Esophagus squamous epithelium (tissue), 4 donors: Measurements from ENCODE around the gene SRPRA.

ENCODE experiments used
- POLR2A ChIP-seq, 4 donors: fragments of 450-650 bp; IDR thresholded peaks; one replicate each; pipeline ENCODE4 v1.6.1; 2017; ENCODE audit warnings: antibody characterized with exemption in 4 of 4, mild to moderate bottlenecking in 4 of 4, moderate library complexity in 3 of 4
- TF ChIP-seq, protein P1 (sequence below), 6 experiments: fragments of 450-650 bp in 4 of 6; fragments of 200-600 bp in 2 of 6; sonication (generic) in 2 of 6; IDR thresholded peaks; one replicate each; pipeline ENCODE4 v1.5.1; 2016 to 2019; ENCODE audit warnings: antibody characterized with exemption in 6 of 6, mild to moderate bottlenecking in 4 of 6, moderate library complexity in 4 of 6

DNA sequence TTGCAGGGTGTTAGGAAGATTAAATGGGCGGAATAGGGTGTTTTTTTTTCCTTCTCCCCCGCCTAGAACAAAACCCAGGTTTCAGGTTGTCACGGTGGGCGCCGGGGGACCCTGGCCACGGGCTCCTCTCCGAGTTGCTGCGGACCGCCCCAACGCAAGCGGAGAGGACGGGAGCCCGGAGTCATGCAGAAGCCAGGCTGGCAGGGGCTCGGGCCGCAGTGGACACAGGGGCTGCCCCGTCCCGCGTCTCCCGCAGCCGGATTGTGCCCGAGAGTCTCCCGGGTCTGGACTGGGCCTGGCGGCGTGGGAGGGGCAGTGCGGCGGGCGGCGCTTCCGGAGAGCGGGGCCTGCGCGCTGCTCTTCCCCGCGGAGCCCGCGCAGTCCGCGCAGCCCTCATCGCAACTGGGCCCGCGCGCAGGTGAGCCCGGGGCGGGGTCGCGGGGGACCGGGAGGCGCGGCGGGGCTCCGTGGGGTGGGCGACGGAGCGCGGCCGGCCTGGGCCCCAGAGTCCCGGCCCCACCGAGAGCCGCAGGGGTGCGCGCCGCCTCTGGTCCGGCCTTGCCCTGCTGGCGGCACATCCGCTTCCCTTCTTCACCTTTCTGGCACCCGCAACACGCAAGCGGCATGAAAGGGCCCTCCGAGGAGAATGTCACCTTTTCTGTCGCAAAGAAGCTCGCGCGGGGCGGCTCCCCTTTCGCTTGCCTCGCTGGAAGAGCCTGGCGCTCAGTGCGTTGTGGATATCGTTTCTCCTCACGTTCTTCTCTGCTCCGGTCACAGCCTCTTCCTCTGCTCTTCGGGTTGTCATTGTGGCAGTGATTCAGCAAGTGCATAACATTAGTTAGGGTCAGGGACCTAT, 14.3 kb upstream of the SRPRA start, which contains the start of gene TIRAP:
- TF ChIP-seq, protein P1, sequence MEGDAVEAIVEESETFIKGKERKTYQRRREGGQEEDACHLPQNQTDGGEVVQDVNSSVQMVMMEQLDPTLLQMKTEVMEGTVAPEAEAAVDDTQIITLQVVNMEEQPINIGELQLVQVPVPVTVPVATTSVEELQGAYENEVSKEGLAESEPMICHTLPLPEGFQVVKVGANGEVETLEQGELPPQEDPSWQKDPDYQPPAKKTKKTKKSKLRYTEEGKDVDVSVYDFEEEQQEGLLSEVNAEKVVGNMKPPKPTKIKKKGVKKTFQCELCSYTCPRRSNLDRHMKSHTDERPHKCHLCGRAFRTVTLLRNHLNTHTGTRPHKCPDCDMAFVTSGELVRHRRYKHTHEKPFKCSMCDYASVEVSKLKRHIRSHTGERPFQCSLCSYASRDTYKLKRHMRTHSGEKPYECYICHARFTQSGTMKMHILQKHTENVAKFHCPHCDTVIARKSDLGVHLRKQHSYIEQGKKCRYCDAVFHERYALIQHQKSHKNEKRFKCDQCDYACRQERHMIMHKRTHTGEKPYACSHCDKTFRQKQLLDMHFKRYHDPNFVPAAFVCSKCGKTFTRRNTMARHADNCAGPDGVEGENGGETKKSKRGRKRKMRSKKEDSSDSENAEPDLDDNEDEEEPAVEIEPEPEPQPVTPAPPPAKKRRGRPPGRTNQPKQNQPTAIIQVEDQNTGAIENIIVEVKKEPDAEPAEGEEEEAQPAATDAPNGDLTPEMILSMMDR (IDR thresholded peaks at IDR 0.05) = peak in 3 of 6 experiments; percentile 38 to 44 (median 44)
- TF ChIP-seq POLR2A (IDR thresholded peaks at IDR 0.05) = peak in 2 of 4 donors; percentile 40 to 62
